DLD1 (cell line): ENCODE data around the gene OR51M1.

Source experiments
- in situ Hi-C: cut with HindIII; loops from 2 replicates; pipeline ENCODE4 v1.10.0; 2017; ENCODE audit warnings: low sequenced_read_pairs

Gene OR51M1

DNA sequence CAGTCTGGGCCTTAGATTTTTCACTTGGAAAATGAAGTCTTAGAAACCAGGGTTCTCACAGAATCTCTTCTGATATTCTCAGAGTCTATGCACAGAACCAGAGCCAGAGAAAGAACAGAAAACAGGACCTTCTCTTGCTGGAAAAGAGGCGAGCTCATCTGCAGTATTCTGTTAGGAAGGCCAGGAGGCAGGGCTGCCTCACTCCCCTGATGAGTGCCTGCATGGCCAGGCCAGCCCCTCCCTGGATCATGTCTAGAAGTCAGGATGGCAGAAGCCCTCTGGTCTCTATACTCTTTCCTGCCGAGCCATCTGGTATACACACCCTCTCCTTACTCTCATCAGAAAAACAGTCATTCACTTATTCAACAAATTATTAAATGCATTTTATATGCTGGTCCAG, 723 bp downstream of the OR51M1 start:
- in situ Hi-C loops, result no loop called here

DNA sequence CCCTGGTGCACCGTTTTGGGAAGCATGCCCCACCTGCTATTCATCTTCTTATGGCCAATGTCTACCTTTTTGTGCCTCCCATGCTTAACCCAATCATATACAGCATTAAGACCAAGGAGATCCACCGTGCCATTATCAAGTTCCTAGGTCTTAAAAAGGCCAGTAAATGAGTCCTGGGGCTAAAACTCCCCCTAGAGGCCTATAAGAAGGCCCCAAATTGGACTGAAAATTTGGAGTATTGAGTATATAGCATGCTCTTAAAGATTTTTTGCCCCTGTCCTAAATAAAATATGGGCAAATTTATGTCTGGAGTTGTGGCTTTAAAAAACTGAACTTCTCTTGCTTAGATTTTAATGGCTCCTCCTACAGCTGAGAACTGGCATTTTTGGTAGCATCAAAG, 6.6 kb downstream of the OR51M1 start:
- in situ Hi-C loops, result no loop called here

DNA sequence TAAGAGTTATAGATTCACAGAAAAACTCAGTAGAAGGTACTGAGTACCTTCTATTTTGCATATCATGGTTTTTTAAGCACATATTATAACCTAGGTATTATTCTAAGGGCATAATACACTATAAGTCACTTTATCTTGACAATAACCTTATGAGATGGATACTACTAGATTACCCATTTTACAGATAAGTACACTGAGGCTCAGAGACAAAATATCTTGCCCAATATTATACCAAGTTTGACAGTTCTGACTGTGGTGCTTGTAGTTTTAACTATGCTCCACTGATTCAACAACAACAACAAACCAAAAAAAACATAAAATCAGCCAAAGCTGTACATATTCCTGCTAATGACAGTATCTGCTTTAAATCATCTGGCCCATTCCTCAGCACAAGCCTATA, 10.5 kb downstream of the OR51M1 start:
- in situ Hi-C loops, result no loop called here

DNA sequence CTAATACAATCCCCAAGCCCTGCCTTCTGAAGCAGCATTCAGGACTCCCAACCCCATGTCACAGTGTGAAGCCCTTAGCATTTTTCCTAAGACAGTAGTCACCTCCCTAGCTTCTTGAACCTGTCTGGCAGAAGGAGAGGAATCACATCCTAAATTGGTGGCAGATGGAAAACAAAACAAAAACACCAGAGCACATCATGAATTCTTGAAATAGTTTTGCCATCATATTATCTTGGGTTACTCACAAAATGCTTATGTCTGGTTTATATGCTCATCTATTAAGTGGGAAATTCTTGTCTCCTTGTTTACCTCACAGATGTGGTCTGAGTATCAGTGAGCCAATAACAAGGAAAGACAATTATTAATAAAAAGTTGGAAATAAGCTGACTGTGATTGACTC, 15.3 kb downstream of the OR51M1 start:
- in situ Hi-C loops, result no loop called here

DNA sequence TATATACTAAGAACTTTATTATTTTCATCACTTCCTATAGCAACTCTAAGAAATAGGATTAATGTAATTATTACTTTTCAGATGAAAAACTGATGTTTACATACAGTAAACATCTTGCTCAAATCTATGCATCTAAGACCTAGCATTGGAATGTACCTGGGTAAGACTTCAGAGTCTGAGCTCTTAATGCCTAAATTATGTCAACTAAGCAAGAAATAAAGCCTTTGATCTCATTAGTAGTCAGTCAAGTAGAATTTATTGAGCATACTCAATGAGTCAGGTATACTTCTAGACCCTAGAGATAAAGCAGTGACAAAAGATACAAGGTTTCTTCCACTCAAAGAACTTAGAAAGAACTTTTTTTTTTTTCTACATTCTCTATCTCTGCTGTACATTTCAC, 21.6 kb downstream of the OR51M1 start:
- in situ Hi-C loops, result no loop called here

DNA sequence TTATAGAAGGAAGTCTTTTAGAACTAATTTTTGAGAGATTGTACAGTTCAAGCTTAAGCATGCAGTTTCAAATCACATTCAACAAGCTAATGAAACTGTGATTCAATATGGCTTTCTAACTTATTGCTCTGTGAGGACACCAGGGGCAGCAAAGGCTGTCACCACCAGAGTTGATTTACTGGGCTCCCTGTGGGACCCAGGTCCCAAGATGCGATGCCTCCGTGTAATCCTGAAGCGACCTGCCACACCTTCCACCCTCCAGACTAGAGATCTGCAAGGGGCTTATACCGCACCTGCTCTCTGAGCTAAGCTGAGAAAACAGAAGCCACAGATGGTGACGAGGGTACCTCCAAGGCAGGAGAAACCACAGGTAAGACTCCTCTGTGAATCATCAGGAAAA, 37.4 kb downstream of the OR51M1 start:
- in situ Hi-C loops, result no loop called here

DNA sequence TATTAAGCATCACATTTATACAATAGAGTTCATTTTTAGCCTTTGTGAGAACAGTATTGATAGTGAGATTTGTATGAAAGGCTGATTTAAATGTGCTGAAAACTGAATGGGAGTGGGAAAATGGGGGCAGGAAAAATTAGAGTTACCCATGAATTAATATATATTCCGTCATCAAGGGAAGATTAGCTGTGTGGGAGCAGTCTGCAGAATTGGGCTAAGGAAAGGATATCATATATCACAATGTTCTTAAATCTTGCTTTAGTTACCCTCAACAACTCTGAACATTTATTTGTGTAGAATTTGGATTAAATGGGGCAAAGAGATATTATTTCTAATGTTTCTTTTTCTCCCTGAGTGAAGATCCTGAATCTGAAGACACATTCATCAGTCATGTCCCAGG, 38.2 kb downstream of the OR51M1 start, which contains the start of gene OR51Q1:
Gene OR51Q1, plus strand, starts transcription at position 301 of the 400 bp plus-strand sequence. Its CDS starts 90 bp downstream, at position 391.
- in situ Hi-C loops, result no loop called here

DNA sequence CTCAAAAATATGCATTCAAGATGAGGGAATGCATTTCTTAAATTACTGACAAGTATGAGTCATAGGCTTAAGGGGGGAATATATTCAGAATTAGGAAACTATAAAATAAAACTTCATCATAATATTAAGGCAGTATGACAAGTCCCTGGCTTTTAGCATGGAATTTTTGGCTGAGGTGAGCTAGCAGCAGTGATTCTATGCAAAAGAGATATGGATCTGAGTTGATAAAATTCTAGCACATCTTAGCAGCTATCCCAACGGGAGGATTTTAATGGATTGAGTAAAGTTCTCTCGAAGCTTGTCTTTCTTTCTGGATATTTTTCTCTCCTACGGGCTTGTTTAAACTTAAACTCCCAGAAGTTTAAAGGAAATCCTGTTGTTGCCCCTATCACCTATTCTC, 39.5 kb downstream of the OR51M1 start:
- in situ Hi-C loops, result no loop called here

DNA sequence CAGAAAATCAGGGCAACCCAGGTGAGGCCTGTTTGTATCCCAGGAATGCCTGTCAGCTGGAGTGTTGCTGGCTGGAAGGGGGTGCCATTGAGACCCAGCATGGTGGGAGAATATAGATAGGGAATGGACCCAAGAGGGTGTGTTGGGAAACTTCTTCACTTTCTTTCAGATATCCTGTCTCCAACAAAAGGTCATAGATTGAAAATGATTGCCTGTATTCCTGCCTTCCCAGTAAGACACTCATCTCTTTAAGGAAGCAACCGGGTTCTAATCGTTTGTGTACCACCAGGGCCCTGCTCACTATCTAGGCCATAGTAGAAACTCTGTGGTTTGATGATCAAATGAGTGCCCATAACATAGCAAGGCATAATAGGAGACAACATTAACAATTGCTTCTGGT, 57.8 kb downstream of the OR51M1 start, which contains the start of gene OR51I1:
Gene OR51I1, minus strand, starts transcription at position 101 of the 400 bp plus-strand sequence. Its CDS starts 0 bp downstream, at position 101.
- in situ Hi-C loops, result no loop called here
